CD8-positive, alpha-beta memory T cell (primary cell): ENCODE measurements around the gene ZRANB2. TPM values are rescaled to one million over a fixed set of nuclear protein-coding genes. Genes with fewer than 3 reads are reported as not detected.
A peak's percentile ranks its signal among the peaks of the same experiment; 100 is the strongest.

ENCODE experiments used
- CTCF ChIA-PET: fragments of 350-600 bp; sonication (Branson Sonifier 250); formaldehyde crosslinking; loops from one replicate; lab custom pipeline; 2021; ENCODE audit warnings: antibody characterized with exemption; lab: Charles Lee
- POLR2A ChIA-PET: fragments of 350-600 bp; sonication (Branson Sonifier 250); formaldehyde crosslinking; loops from one replicate; lab custom pipeline; 2021; ENCODE audit warnings: antibody characterized with exemption; lab: Charles Lee
- DNase-seq, 5 donors: peaks; one replicate each; pipeline versions ENCODE4 v3.0.0 to v3.0.0-alpha.2; 2020 to 2022; ENCODE audit warnings: mixed read lengths in 1 of 5
- H3K27ac ChIP-seq: one replicate; pipeline ENCODE4 v1.7.0; 2013; ENCODE audit warnings: low read depth, mild to moderate bottlenecking, low read length, moderate library complexity
- H3K27me3 ChIP-seq: 2 replicates; pipeline ENCODE4 v1.7.0; 2013; ENCODE audit warnings: low read length, mild to moderate bottlenecking; ENCODE audit not compliant: insufficient read depth, poor library complexity, severe bottlenecking
- H3K36me3 ChIP-seq: 2 replicates; pipeline ENCODE4 v1.7.0; 2013; ENCODE audit warnings: mild to moderate bottlenecking, low read length, moderate library complexity; ENCODE audit not compliant: insufficient read depth
- H3K4me1 ChIP-seq: 2 replicates; pipeline ENCODE4 v1.7.0; 2013; ENCODE audit warnings: mild to moderate bottlenecking, low read length, moderate library complexity; ENCODE audit not compliant: insufficient read depth
- H3K4me3 ChIP-seq: 2 replicates; pipeline ENCODE4 v1.7.0; 2013; ENCODE audit warnings: mild to moderate bottlenecking, low read length
- H3K9me3 ChIP-seq: 2 replicates; pipeline ENCODE4 v1.7.0; 2013; ENCODE audit warnings: mild to moderate bottlenecking, low read length
- H3K27ac Mint-ChIP-seq, 8 donors: one replicate each; pipeline ENCODE4 v1.8.0; 2020 to 2021; ENCODE audit warnings: mixed read lengths in 8 of 8, mild to moderate bottlenecking in 6 of 8, inconsistent platforms in 3 of 8, moderate library complexity in 3 of 8
- H3K27me3 Mint-ChIP-seq, 2 donors: one replicate each; pipeline ENCODE4 v1.8.0; 2020 to 2021; ENCODE audit warnings: mixed read lengths in 2 of 2, mild to moderate bottlenecking in 1 of 2, moderate library complexity in 1 of 2
- H3K36me3 Mint-ChIP-seq, 3 donors: one replicate each; pipeline ENCODE4 v1.8.0; 2020 to 2021; ENCODE audit warnings: mixed read lengths in 3 of 3, inconsistent platforms in 1 of 3, mild to moderate bottlenecking in 1 of 3
- H3K4me1 Mint-ChIP-seq, 3 donors: one replicate each; pipeline ENCODE4 v1.8.0; 2020 to 2021; ENCODE audit warnings: mixed read lengths in 3 of 3, inconsistent platforms in 1 of 3, mild to moderate bottlenecking in 1 of 3
- H3K4me3 Mint-ChIP-seq, 7 donors: one replicate each; pipeline ENCODE4 v1.8.0; 2020 to 2021; ENCODE audit warnings: mixed read lengths in 7 of 7, mild to moderate bottlenecking in 6 of 7, moderate library complexity in 4 of 7, inconsistent platforms in 2 of 7
- H3K9me3 Mint-ChIP-seq, 5 donors: one replicate each; pipeline ENCODE4 v1.8.0; 2020 to 2022; ENCODE audit warnings: mixed read lengths in 5 of 5, mild to moderate bottlenecking in 3 of 5, moderate library complexity in 2 of 5, inconsistent platforms in 1 of 5
- polyA plus RNA-seq: library from polyadenylated mRNA; unstranded; fragments of 300-500 nt; fragmentation: Illumina TruSeq; gene quantifications from one replicate; pipeline ENCODE4 v1.2.3, GENCODE V29; 2021
- total RNA-seq, 2 experiments: library from RNA; stranded (reverse); gene quantifications; one replicate each; pipeline ENCODE4 v1.2.3, GENCODE V29; 2021

The ZRANB2 gene
- total and polyA plus RNA-seq, 3 experiments from 2014 or later, result 44.7 to 99.5 (median 98.6) TPM

DNA sequence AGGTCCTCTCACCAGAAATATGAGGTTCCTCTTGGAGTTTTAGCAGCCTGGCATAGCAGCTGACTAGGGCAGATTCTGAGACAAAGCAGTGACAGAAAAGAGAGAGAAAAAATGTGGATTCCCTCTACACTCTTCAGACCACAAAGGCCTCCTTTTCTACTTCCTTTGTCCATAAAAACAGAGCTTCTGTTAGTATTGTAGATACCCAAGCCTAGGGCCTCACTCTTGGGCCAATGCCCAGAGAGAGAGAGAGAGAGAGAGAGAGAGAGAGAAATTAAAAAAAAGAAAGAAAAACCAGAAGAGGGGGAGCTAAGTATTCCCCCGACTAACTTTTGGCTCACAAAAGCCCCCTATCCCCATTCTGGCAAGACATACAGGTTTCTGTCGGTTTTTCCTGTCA is 2.4 kb upstream of the ZRANB2 start:
- no peak for DNase-seq
- ChIA-PET POLR2A (no interaction called here), CTCF (interaction anchor here (1.0 kb wide), 1 partner anchor 942 kb away, joined by 3 read pairs; no protein-coding TSS in a partner anchor)
- Histone ChIP-seq H3K36me3 (no peaks in the 10 kb centered on the region), H3K9me3 (no peaks in the 10 kb centered on the region), H3K27me3 (peaks cover 6% of the 10 kb centered on the region), H3K27ac (no peak overlapping the region), H3K4me3 (no peak overlapping the region), H3K4me1 (peaks cover 25% of the 10 kb centered on the region)
- peak overlapping the region in 1 of 8 donors; percentile 65 for H3K27ac Mint-ChIP-seq
- H3K27me3 Mint-ChIP-seq, result peaks cover 9 to 36% of the 10 kb centered on the region in 2 donors
- H3K4me3 Mint-ChIP-seq, result peak overlapping the region in 1 of 7 donors; percentile 46
- peaks cover 1 to 15% (median 8%) of the 10 kb centered on the region in 3 donors for H3K36me3 Mint-ChIP-seq
- H3K4me1 Mint-ChIP-seq, result peaks cover 22 to 31% (median 27%) of the 10 kb centered on the region in 3 donors
- H3K9me3 Mint-ChIP-seq, result peaks cover 0 to 7% (median 0%) of the 10 kb centered on the region in 5 donors

DNA sequence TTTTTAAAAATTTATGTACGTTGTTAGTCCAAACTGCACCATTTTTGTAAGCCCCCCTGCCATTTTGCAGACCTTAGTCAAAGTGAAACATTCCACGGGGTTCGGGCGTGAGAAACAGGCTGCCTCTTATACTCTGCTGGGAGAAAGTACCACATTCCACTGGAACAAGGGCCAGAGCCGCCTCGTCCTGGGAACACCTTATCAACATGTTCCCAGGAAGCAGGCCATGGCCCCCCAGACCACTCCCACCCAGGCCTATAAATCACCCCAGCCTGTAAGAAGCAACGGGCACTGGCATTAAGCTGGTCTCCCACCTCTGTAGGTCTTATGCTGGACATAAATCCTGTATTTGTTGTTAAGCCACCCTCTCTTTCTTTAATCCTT is 854 bp upstream of the ZRANB2 start:
- Histone ChIP-seq H3K27me3 (no peaks in the 10 kb centered on the region), H3K9me3 (no peaks in the 10 kb centered on the region), H3K4me3 (peak overlapping the region; percentile 86), H3K27ac (peak overlapping the region; percentile 96), H3K36me3 (no peaks in the 10 kb centered on the region), H3K4me1 (peaks cover 25% of the 10 kb centered on the region)
- DNase-seq, result peak in 1 of 5 donors; percentile 50
- H3K27ac Mint-ChIP-seq, result peak overlapping the region; percentile 44 to 98 (median 90)
- H3K4me3 Mint-ChIP-seq, result peak overlapping the region; percentile 71 to 99 (median 95)
- peaks cover 0 to 7% (median 0%) of the 10 kb centered on the region in 5 donors for H3K9me3 Mint-ChIP-seq
- POLR2A ChIA-PET, result interaction anchor here (0.6 to 1.7 kb wide), 5 partner anchors 9 to 876 kb away, joined by 3 to 8 read pairs (median 5); partner anchors contain the start of genes CTH, LRRC40 and SRSF11
- CTCF ChIA-PET, result interaction anchor here (0.8 to 1.6 kb wide), 8 partner anchors 8 to 930 kb away, joined by 3 to 6 read pairs (median 4); partner anchors contain the start of gene SRSF11
- H3K4me1 Mint-ChIP-seq, result peaks cover 27 to 38% (median 36%) of the 10 kb centered on the region in 3 donors
- peaks cover 1 to 27% (median 9%) of the 10 kb centered on the region in 3 donors for H3K36me3 Mint-ChIP-seq
- H3K27me3 Mint-ChIP-seq, result peaks cover 9 to 32% of the 10 kb centered on the region in 2 donors

DNA sequence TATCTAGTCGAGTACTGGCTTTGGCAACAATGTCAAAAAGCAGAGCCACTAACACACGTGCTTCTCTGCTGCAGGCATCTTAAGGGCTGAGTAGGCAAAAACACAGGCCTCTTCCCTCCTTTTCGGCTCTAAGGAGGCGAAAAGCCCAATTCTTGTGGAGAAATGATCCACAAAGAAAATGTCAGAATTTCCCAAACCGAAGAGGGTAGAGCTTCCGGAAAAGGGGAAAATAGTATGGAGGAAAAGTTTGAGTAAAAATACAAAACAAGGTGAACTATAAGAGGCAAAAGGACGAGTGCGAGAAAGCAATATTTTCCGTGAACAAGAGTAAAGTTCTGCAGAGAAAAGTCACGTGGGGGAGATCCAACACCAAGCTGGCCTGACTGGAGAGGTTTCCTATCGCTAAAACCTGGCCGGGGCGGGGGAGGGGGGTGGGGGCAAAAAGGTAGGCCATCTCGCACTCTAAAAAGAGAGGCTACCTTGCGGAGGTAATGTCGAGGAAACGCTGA is 551 bp downstream of the ZRANB2 start:
- Mint-ChIP-seq H3K36me3 (peaks cover 6 to 41% (median 18%) of the 10 kb centered on the region in 3 donors), H3K27me3 (peaks cover 2 to 21% of the 10 kb centered on the region in 2 donors), H3K27ac (peak overlapping the region; percentile 97 to 100 (median 98)), H3K9me3 (peaks cover 0 to 7% (median 0%) of the 10 kb centered on the region in 5 donors), H3K4me1 (peaks cover 33 to 52% (median 50%) of the 10 kb centered on the region in 3 donors), H3K4me3 (peak overlapping the region; percentile 90 to 99 (median 96))
- H3K36me3 ChIP-seq, result peaks cover 14% of the 10 kb centered on the region
- H3K4me1 ChIP-seq, result peaks cover 25% of the 10 kb centered on the region
- peak overlapping the region; percentile 86 for H3K4me3 ChIP-seq
- ChIA-PET POLR2A (interaction anchor here (1.1 to 1.7 kb wide), 5 partner anchors 8 to 875 kb away, joined by 3 to 8 read pairs (median 5); partner anchors contain the start of genes CTH, LRRC40 and SRSF11), CTCF (interaction anchor here (0.7 to 1.6 kb wide), 7 partner anchors 8 to 928 kb away, joined by 3 to 6 read pairs (median 4); partner anchors contain the start of gene SRSF11)
- no peaks in the 10 kb centered on the region for H3K27me3 ChIP-seq
- no peaks in the 10 kb centered on the region for H3K9me3 ChIP-seq
- H3K27ac ChIP-seq, result peak overlapping the region; percentile 96
- DNase-seq, result peak in 1 of 5 donors; percentile 6

DNA sequence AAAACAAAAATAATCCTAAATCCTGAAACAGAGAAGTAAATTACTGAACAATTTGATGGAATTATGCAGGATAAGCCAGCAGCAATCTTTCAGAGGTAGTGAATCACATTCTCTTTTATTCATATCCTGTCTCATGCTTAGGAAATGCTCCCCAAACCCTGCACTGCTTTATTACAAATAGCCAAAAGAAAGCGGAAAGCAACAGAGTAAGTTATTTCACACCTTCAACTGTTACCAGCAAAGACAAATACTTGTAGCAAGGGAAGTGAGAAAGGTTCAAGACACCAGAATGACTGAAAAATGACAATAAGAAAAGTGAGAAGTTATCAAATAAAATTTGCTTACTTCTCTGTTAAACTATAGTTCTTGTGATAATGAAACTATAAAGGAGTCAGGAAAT is 6.2 kb downstream of the ZRANB2 start:
- no peak overlapping the region for H3K4me3 ChIP-seq
- peak overlapping the region in 3 of 8 donors; percentile 10 to 82 (median 25) for H3K27ac Mint-ChIP-seq
- no peaks in the 10 kb centered on the region for H3K9me3 Mint-ChIP-seq
- DNase-seq, result no peak
- peaks cover 40% of the 10 kb centered on the region for H3K36me3 ChIP-seq
- POLR2A ChIA-PET, result no interaction called here
- H3K27me3 ChIP-seq, result no peaks in the 10 kb centered on the region
- peaks cover 45 to 56% (median 56%) of the 10 kb centered on the region in 3 donors for H3K4me1 Mint-ChIP-seq
- no peak overlapping the region for H3K4me3 Mint-ChIP-seq
- no peaks in the 10 kb centered on the region for H3K9me3 ChIP-seq
- peaks cover 12% of the 10 kb centered on the region for H3K4me1 ChIP-seq
- H3K27ac ChIP-seq, result no peak overlapping the region
- peaks cover 15 to 78% (median 30%) of the 10 kb centered on the region in 3 donors for H3K36me3 Mint-ChIP-seq
- CTCF ChIA-PET, result no interaction called here
- H3K27me3 Mint-ChIP-seq, result no peaks in the 10 kb centered on the region

DNA sequence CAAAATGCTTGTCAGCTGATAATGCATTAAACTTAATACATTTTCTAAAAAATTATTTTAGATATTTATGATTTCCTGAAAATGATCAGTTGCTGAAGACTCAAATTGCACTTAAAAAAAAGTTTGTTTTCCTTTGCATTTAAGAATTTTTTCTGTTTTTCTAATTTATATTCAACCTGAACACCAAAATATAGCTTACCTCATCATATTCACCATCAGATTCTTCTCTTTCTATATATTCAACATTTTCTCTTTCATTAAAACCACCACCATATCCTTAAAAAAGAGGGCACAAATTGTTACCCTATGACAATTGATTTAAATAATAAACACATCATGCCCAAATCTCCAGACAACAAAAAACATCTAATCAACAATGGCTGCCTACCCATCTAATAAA is 8.6 kb downstream of the ZRANB2 start:
- H3K27ac Mint-ChIP-seq, result peak overlapping the region in 2 of 8 donors; percentile 54 to 72
- POLR2A ChIA-PET, result interaction anchor here (0.8 kb wide), 1 partner anchor 9 kb away, joined by 3 read pairs; the partner anchor contains the start of gene ZRANB2
- H3K36me3 Mint-ChIP-seq, result peaks cover 20 to 82% (median 35%) of the 10 kb centered on the region in 3 donors
- no peak overlapping the region for H3K27ac ChIP-seq
- H3K4me3 Mint-ChIP-seq, result no peak overlapping the region
- no peaks in the 10 kb centered on the region for H3K4me1 ChIP-seq
- no peaks in the 10 kb centered on the region for H3K27me3 ChIP-seq
- H3K4me3 ChIP-seq, result no peak overlapping the region
- H3K27me3 Mint-ChIP-seq, result no peaks in the 10 kb centered on the region
- H3K9me3 Mint-ChIP-seq, result no peaks in the 10 kb centered on the region
- H3K4me1 Mint-ChIP-seq, result peaks cover 36 to 43% (median 41%) of the 10 kb centered on the region in 3 donors
- DNase-seq, result no peak
- peaks cover 54% of the 10 kb centered on the region for H3K36me3 ChIP-seq
- CTCF ChIA-PET, result interaction anchor here (1.0 kb wide), 1 partner anchor 8 kb away, joined by 3 read pairs; the partner anchor contains the start of gene ZRANB2
- H3K9me3 ChIP-seq, result no peaks in the 10 kb centered on the region

DNA sequence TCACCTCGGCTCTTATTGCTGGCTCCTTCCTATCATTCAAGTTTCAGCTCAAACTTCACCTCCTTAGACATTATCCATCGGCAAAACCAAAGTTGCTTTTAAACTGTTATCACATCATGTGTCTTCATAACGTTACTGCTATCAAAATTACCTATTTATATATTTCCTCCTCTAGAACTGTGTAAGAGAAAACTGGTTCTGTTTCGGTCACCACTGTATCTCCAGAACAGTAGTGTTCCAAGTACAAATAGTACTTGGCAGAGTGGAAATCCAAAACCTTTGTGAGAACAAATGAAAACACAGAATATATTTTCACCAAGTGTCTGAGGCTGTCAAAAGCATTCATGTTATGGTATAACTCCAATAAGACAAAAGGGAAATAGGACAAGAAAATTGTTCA is 9.1 kb downstream of the ZRANB2 start:
- no peaks in the 10 kb centered on the region for H3K27me3 ChIP-seq
- DNase-seq, result no peak
- peaks cover 55% of the 10 kb centered on the region for H3K36me3 ChIP-seq
- no peak overlapping the region for H3K27ac ChIP-seq
- peak overlapping the region in 1 of 7 donors; percentile 9 for H3K4me3 Mint-ChIP-seq
- H3K9me3 ChIP-seq, result no peaks in the 10 kb centered on the region
- ChIA-PET POLR2A (no interaction called here), CTCF (interaction anchor here (1.0 kb wide), 1 partner anchor 9 kb away, joined by 3 read pairs; the partner anchor contains the start of gene ZRANB2)
- no peaks in the 10 kb centered on the region for H3K9me3 Mint-ChIP-seq
- peak overlapping the region in 2 of 8 donors; percentile 5 to 11 for H3K27ac Mint-ChIP-seq
- H3K4me1 ChIP-seq, result no peaks in the 10 kb centered on the region
- no peaks in the 10 kb centered on the region for H3K27me3 Mint-ChIP-seq
- no peak overlapping the region for H3K4me3 ChIP-seq
- peaks cover 20 to 83% (median 35%) of the 10 kb centered on the region in 3 donors for H3K36me3 Mint-ChIP-seq
- peaks cover 36 to 43% (median 41%) of the 10 kb centered on the region in 3 donors for H3K4me1 Mint-ChIP-seq

DNA sequence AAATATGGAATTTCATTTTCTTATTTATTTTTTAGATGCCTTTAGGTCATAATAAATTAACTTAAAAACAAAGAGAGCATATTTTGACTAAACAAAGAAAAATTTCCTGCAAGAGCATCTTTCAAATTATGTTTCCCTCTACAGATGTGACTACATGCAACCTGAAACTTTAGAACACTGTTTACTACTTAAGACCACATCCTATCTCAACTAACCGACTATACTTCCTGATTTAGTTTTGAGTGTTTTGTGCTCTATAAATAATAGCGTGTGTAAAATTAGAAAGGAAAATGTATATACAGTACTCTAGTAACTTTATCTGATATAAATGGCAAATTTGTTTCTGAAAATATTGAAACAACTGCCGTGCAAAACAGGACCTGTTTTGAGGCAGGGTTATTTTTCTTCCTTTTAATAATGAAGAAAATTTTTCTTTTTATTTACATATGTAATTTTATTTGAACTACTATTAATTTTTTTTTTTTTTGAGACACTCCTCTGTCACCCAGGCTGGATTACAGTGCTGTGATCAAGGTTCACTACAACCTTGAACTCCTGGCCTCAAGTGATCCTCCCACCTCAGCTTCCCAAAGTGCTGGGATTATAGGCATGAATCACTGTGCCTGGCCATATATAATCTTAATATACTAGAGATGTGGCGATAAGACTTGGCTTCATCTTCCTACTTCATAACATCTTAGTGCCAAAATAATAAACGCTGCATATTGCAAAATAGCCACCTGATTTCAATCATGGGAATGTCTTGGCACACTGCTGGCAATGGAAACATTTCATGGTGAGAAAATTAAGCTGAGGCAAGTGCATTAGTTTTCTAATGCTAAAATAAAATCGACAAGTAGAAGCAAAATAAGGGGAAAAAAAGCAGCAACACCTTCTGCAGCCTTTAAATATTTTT is 12.3 kb downstream of the ZRANB2 start:
- Histone ChIP-seq H3K27ac (no peak overlapping the region), H3K4me3 (no peak overlapping the region), H3K9me3 (no peaks in the 10 kb centered on the region), H3K4me1 (no peaks in the 10 kb centered on the region), H3K27me3 (no peaks in the 10 kb centered on the region), H3K36me3 (peaks cover 67% of the 10 kb centered on the region)
- Mint-ChIP-seq H3K4me1 (peaks cover 13 to 20% (median 20%) of the 10 kb centered on the region in 3 donors), H3K4me3 (no peak overlapping the region), H3K9me3 (no peaks in the 10 kb centered on the region), H3K27me3 (no peaks in the 10 kb centered on the region), H3K27ac (peak overlapping the region in 5 of 8 donors; percentile 36 to 79 (median 76)), H3K36me3 (peaks cover 17 to 84% (median 32%) of the 10 kb centered on the region in 3 donors)
- POLR2A ChIA-PET, result no interaction called here
- CTCF ChIA-PET, result interaction anchor here (1.1 kb wide), 1 partner anchor 13 kb away, joined by 3 read pairs; no protein-coding TSS in a partner anchor
- DNase-seq, result no peak
